Measurements from ENCODE around the gene GAREM1.

GAREM1 gene

DNA sequence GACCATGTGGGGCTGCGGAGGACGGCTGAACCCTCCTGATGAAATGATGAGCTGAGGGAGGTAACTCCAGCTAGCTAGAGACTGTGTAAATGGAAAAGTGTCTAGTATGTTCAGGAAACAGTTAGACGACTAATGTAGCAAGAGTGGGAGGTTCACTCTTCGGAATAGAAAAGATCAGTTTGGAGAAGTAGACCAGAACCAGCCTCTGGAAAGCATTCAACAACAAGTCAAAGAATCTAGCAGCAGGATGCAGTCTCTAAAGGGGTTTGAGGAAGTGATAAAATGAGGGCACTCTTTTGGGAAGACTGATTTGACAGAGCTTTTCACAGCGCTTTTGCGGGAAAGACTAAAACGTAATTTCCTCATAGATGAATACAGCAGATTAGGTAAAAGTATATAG lies 79.6 kb downstream of the GAREM1 start:
- Histone ChIP-seq H3K4me1 (ENCODE audit: insufficient read depth, low read length, severe bottlenecking) (no peaks in the 10 kb centered on the region), H3K27ac (ENCODE audit: low read depth, low read length, poor library complexity, severe bottlenecking) (no peak overlapping the region), H3K9me2 (ENCODE audit: low read depth, low read length) (no peaks in the 10 kb centered on the region), H3K27me3 (ENCODE audit: insufficient read depth, low read length) (no peaks in the 10 kb centered on the region), H3K4me3 (ENCODE audit: low read depth, low read length, poor library complexity, severe bottlenecking) (no peak overlapping the region), H3K79me2 (ENCODE audit: insufficient read depth, low read length) (no peaks in the 10 kb centered on the region), H3K4me2 (ENCODE audit: low read length) (no peak overlapping the region), H3K9ac (ENCODE audit: low read length) (no peak overlapping the region), H3F3A (ENCODE audit: insufficient read depth, low read length) (no peaks in the 10 kb centered on the region), H3K36me3 (ENCODE audit: insufficient read depth, low read length) (no peaks in the 10 kb centered on the region), H2AFZ (ENCODE audit: low read length) (no peak overlapping the region), H3K9me3 (ENCODE audit: low read length) (no peaks in the 10 kb centered on the region), H4K20me1 (ENCODE audit: insufficient read depth, low read length) (0 out of 2 replicates have a peak, but pooled peaks cover 2% of the 10 kb centered on the region)
- TF ChIP-seq EZH2 (IDR thresholded peaks at IDR 0.05; ENCODE audit: borderline replicate concordance, low read length) = no peak
- TF ChIP-seq, protein P1, sequence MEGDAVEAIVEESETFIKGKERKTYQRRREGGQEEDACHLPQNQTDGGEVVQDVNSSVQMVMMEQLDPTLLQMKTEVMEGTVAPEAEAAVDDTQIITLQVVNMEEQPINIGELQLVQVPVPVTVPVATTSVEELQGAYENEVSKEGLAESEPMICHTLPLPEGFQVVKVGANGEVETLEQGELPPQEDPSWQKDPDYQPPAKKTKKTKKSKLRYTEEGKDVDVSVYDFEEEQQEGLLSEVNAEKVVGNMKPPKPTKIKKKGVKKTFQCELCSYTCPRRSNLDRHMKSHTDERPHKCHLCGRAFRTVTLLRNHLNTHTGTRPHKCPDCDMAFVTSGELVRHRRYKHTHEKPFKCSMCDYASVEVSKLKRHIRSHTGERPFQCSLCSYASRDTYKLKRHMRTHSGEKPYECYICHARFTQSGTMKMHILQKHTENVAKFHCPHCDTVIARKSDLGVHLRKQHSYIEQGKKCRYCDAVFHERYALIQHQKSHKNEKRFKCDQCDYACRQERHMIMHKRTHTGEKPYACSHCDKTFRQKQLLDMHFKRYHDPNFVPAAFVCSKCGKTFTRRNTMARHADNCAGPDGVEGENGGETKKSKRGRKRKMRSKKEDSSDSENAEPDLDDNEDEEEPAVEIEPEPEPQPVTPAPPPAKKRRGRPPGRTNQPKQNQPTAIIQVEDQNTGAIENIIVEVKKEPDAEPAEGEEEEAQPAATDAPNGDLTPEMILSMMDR (IDR thresholded peaks at IDR 0.05; ENCODE audit: low read length) = no peak

- H2AFZ ChIP-seq (ENCODE audit: low read length) = no peak overlapping the region
- no peaks in the 10 kb centered on the region for H3K79me2 ChIP-seq (ENCODE audit: insufficient read depth, low read length)
- no peaks in the 10 kb centered on the region for H3K4me1 ChIP-seq (ENCODE audit: insufficient read depth, low read length, severe bottlenecking)
- H3K36me3 ChIP-seq (ENCODE audit: insufficient read depth, low read length) = no peaks in the 10 kb centered on the region
- H3K4me2 ChIP-seq (ENCODE audit: low read length) = no peak overlapping the region
- no peak overlapping the region for H3K4me3 ChIP-seq (ENCODE audit: low read depth, low read length, poor library complexity, severe bottlenecking)
- H3F3A ChIP-seq (ENCODE audit: insufficient read depth, low read length) = no peaks in the 10 kb centered on the region
- TF ChIP-seq, protein P1 (IDR thresholded peaks at IDR 0.05; ENCODE audit: low read length) = no peak
- TF ChIP-seq EZH2 (IDR thresholded peaks at IDR 0.05; ENCODE audit: borderline replicate concordance, low read length) = no peak
- 0 out of 2 replicates have a peak, but pooled peaks cover 2% of the 10 kb centered on the region for H4K20me1 ChIP-seq (ENCODE audit: insufficient read depth, low read length)
- H3K9me2 ChIP-seq (ENCODE audit: low read depth, low read length) = no peaks in the 10 kb centered on the region
- H3K9ac ChIP-seq (ENCODE audit: low read length) = no peak overlapping the region
- H3K27ac ChIP-seq (ENCODE audit: low read depth, low read length, poor library complexity, severe bottlenecking) = no peak overlapping the region
- no peaks in the 10 kb centered on the region for H3K9me3 ChIP-seq (ENCODE audit: low read length)
- H3K27me3 ChIP-seq (ENCODE audit: insufficient read depth, low read length) = no peaks in the 10 kb centered on the region
These were observed 80.8 kb downstream of the GAREM1 start for GRCh38 chr18:32389858-32390257.

- H4K20me1 ChIP-seq (ENCODE audit: insufficient read depth, low read length) = 0 out of 2 replicates have a peak, but pooled peaks cover 2% of the 10 kb centered on the region
- no peaks in the 10 kb centered on the region for H3F3A ChIP-seq (ENCODE audit: insufficient read depth, low read length)
- no peaks in the 10 kb centered on the region for H3K9me3 ChIP-seq (ENCODE audit: low read length)
- H3K4me2 ChIP-seq (ENCODE audit: low read length) = no peak overlapping the region
- H3K9ac ChIP-seq (ENCODE audit: low read length) = no peak overlapping the region
- H2AFZ ChIP-seq (ENCODE audit: low read length) = no peak overlapping the region
- no peaks in the 10 kb centered on the region for H3K27me3 ChIP-seq (ENCODE audit: insufficient read depth, low read length)
- no peaks in the 10 kb centered on the region for H3K79me2 ChIP-seq (ENCODE audit: insufficient read depth, low read length)
- H3K9me2 ChIP-seq (ENCODE audit: low read depth, low read length) = no peaks in the 10 kb centered on the region
- H3K4me3 ChIP-seq (ENCODE audit: low read depth, low read length, poor library complexity, severe bottlenecking) = no peak overlapping the region
- no peaks in the 10 kb centered on the region for H3K36me3 ChIP-seq (ENCODE audit: insufficient read depth, low read length)
- no peaks in the 10 kb centered on the region for H3K4me1 ChIP-seq (ENCODE audit: insufficient read depth, low read length, severe bottlenecking)
- TF ChIP-seq, protein P1 (IDR thresholded peaks at IDR 0.05; ENCODE audit: low read length) = no peak
- no peak for TF ChIP-seq EZH2 (IDR thresholded peaks at IDR 0.05; ENCODE audit: borderline replicate concordance, low read length)
- H3K27ac ChIP-seq (ENCODE audit: low read depth, low read length, poor library complexity, severe bottlenecking) = no peak overlapping the region
These were observed 81.5 kb downstream of the GAREM1 start for GRCh38 chr18:32389191-32389590.
